ENCODE results near the gene CPAMD8.

The CPAMD8 gene

GRCh38 chr19:16892868-16893685, 133.5 kb downstream of the CPAMD8 start:
- no peak for DNase-seq (ENCODE audit: low read depth in 2 of 2)

GRCh38 chr19:16892436-16892835, 134.2 kb downstream of the CPAMD8 start:
- no peak for DNase-seq (ENCODE audit: low read depth in 2 of 2)

GRCh38 chr19:16891696-16892382, 134.8 kb downstream of the CPAMD8 start:
- no peak for DNase-seq (ENCODE audit: low read depth in 2 of 2)

GRCh38 chr19:16890461-16891184, 136.0 kb downstream of the CPAMD8 start:
- DNase-seq (ENCODE audit: low read depth in 2 of 2): no peak

- DNase-seq (ENCODE audit: low read depth in 2 of 2): no peak
These were observed 136.6 kb downstream of the CPAMD8 start for GRCh38 chr19:16889883-16890460.

- DNase-seq (ENCODE audit: low read depth in 2 of 2): no peak
These were observed 137.2 kb downstream of the CPAMD8 start for GRCh38 chr19:16889366-16889882.

GRCh38 chr19:16888629-16889365, 137.8 kb downstream of the CPAMD8 start, which contains the start of gene F2RL3:
Gene F2RL3, plus strand, starts transcription at chr19:16888999. Its CDS starts 191 bp downstream, at chr19:16889190.
- DNase-seq (ENCODE audit: low read depth in 2 of 2): no peak

- no peak for DNase-seq (ENCODE audit: low read depth in 2 of 2)
These were observed 139.0 kb downstream of the CPAMD8 start for GRCh38 chr19:16887353-16888265.

- DNase-seq (ENCODE audit: low read depth in 2 of 2): no peak
These were observed 140.2 kb downstream of the CPAMD8 start for GRCh38 chr19:16886305-16886880.

GRCh38 chr19:16885166-16885565, 141.4 kb downstream of the CPAMD8 start:
- DNase-seq (ENCODE audit: low read depth in 2 of 2): no peak

- DNase-seq (ENCODE audit: low read depth in 2 of 2): no peak
These were observed 143.1 kb downstream of the CPAMD8 start for GRCh38 chr19:16883522-16883921.

GRCh38 chr19:16882146-16882545, 144.5 kb downstream of the CPAMD8 start:
- DNase-seq (ENCODE audit: low read depth in 2 of 2): no peak

GRCh38 chr19:16880884-16881554, 145.6 kb downstream of the CPAMD8 start:
- DNase-seq (ENCODE audit: low read depth in 2 of 2): no peak

- DNase-seq (ENCODE audit: low read depth in 2 of 2): no peak
These were observed 148.2 kb downstream of the CPAMD8 start for GRCh38 chr19:16878181-16878965.

- DNase-seq (ENCODE audit: low read depth in 2 of 2): no peak
These were observed 149.0 kb downstream of the CPAMD8 start for GRCh38 chr19:16877581-16877980.

GRCh38 chr19:16876904-16877361, 149.7 kb downstream of the CPAMD8 start:
- no peak for DNase-seq (ENCODE audit: low read depth in 2 of 2)

GRCh38 chr19:16875584-16876555, 150.7 kb downstream of the CPAMD8 start:
- DNase-seq (ENCODE audit: low read depth in 2 of 2): no peak

All from activated CD8-positive, alpha-beta memory T cell treated with anti-CD3 and anti-CD28 coated beads for 4 hours (primary cell).